ENCODE measurements around the gene SUN3.

GRCh38 chr7:47967708-47968107, 61.2 kb downstream of the SUN3 start:
- TF ChIP-seq CTCF (conservative IDR thresholded peaks at IDR 0.05; ENCODE audit: low read depth, low read length) (no peak), EZH2phosphoT487 (IDR thresholded peaks at IDR 0.05; ENCODE audit: borderline replicate concordance, low read length) (no peak), EZH2 (IDR thresholded peaks at IDR 0.05; ENCODE audit: low read length, unreplicated experiment) (no peak)
